Right lung (tissue), 10 donors: ENCODE data around the gene STXBP5L. TPM values are rescaled to one million over a fixed set of nuclear protein-coding genes. Genes with fewer than 3 reads are reported as not detected.
"Not testable (repeated sequence)": the region's sequence is repeated elsewhere in the genome, so short reads cannot be mapped to it uniquely, and the experiment has no call there.

Experiments
- DNase-seq, 2 donors: peaks; one replicate each; pipeline ENCODE4 v3.0.0-alpha.2; 2013
- long read RNA-seq, 8 donors: transcript quantifications; one replicate each; lab custom pipeline, GENCODE V29; 2026
- polyA plus RNA-seq, 5 donors: library from polyadenylated mRNA; unstranded; fragments of 120-200 nt; gene quantifications; one replicate each; pipeline versions ENCODE4 v1.2.1 to v1.2.3, GENCODE V29; 2013; ENCODE audit warnings: inconsistent platforms in 1 of 5, low replicate concordance in 1 of 5; ENCODE audit not compliant: insufficient read length in 5 of 5, insufficient read depth in 1 of 5

Gene STXBP5L
- polyA plus RNA-seq, result under 1 TPM; 0.10 to 0.37 (median 0.13) TPM
- long read RNA-seq, donor 1, result 0 reads
- long read RNA-seq, donor 2, result 0 reads
- long read RNA-seq, donor 3, result 0 reads
- long read RNA-seq, donor 4, result 0 reads
- long read RNA-seq, donor 5, result 0 reads
- long read RNA-seq, donor 6, result 0 reads
- long read RNA-seq, donor 7, result 0 reads
- long read RNA-seq, donor 8, result 0 reads

- DNase-seq, result peak; percentile 61 to 69
Measured at GRCh38 chr3:120908030-120908794, at the start of gene STXBP5L. TSS of gene STXBP5L (plus strand) at chr3:120908205. CDS start at chr3:120909579, 1,374 bp downstream.

GRCh38 chr3:120858521-120858920, 49.5 kb upstream of the STXBP5L start:
- DNase-seq, result no peak

- DNase-seq, result no peak
Measured at GRCh38 chr3:120864541-120864940, 43.5 kb upstream of the STXBP5L start.

- no peak for DNase-seq
Measured at GRCh38 chr3:120875507-120875906, 32.5 kb upstream of the STXBP5L start.

GRCh38 chr3:120875989-120876388, 32.0 kb upstream of the STXBP5L start:
- no peak for DNase-seq

- DNase-seq, result no peak
Measured at GRCh38 chr3:120879411-120879810, 28.6 kb upstream of the STXBP5L start.

GRCh38 chr3:120892921-120893320, 15.1 kb upstream of the STXBP5L start:
- DNase-seq, result no peak

- no peak for DNase-seq
Measured at GRCh38 chr3:120894316-120895057, 13.5 kb upstream of the STXBP5L start.

GRCh38 chr3:120901716-120902115, 6.3 kb upstream of the STXBP5L start:
- not testable (repeated sequence) for DNase-seq

GRCh38 chr3:120903221-120903620, 4.8 kb upstream of the STXBP5L start:
- DNase-seq, result no peak

GRCh38 chr3:120907659-120908029, 361 bp upstream of the STXBP5L start:
- DNase-seq, result no peak

GRCh38 chr3:120908795-120909601, 993 bp downstream of the STXBP5L start:
- DNase-seq, result no peak

- DNase-seq, result no peak
Measured at GRCh38 chr3:120909602-120909878, 1.5 kb downstream of the STXBP5L start.

GRCh38 chr3:120926146-120926545, 18.1 kb downstream of the STXBP5L start:
- no peak for DNase-seq

- no peak for DNase-seq
Measured at GRCh38 chr3:120928991-120929390, 21.0 kb downstream of the STXBP5L start.

GRCh38 chr3:120931593-120931992, 23.6 kb downstream of the STXBP5L start:
- DNase-seq, result no peak

GRCh38 chr3:120956143-120956542, 48.1 kb downstream of the STXBP5L start:
- DNase-seq, result no peak

GRCh38 chr3:120982608-120983320, 74.8 kb downstream of the STXBP5L start:
- DNase-seq, result no peak

GRCh38 chr3:120983321-120983665, 75.3 kb downstream of the STXBP5L start:
- no peak for DNase-seq

- DNase-seq, result no peak
Measured at GRCh38 chr3:120983841-120984240, 75.8 kb downstream of the STXBP5L start.

GRCh38 chr3:120985242-120985641, 77.2 kb downstream of the STXBP5L start:
- no peak for DNase-seq

GRCh38 chr3:120988994-120989393, 81.0 kb downstream of the STXBP5L start:
- no peak for DNase-seq
